ENCODE measurements around the gene PSAPL1.

DNA sequence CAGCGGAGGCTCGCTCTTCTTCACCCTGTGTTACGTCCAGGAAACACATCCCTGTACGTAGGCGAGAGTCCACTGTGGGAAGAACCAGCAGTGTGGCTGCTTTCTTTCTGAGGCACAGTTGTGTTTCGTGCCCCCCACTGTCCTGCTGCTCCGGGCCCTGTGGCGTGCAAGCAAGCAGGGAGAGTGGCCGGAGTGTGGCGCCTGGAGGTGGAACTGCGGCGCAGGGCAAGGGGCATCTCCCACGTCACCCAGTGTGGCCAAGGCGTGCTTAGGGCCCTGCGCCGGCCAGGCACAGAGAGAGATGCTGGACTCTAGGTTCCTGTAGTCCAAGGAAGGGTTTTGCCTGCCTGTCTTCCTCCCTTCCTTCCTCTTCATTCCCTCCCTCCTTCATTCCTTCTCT is 13.3 kb upstream of the PSAPL1 start:
- TF ChIP-seq, protein P1, sequence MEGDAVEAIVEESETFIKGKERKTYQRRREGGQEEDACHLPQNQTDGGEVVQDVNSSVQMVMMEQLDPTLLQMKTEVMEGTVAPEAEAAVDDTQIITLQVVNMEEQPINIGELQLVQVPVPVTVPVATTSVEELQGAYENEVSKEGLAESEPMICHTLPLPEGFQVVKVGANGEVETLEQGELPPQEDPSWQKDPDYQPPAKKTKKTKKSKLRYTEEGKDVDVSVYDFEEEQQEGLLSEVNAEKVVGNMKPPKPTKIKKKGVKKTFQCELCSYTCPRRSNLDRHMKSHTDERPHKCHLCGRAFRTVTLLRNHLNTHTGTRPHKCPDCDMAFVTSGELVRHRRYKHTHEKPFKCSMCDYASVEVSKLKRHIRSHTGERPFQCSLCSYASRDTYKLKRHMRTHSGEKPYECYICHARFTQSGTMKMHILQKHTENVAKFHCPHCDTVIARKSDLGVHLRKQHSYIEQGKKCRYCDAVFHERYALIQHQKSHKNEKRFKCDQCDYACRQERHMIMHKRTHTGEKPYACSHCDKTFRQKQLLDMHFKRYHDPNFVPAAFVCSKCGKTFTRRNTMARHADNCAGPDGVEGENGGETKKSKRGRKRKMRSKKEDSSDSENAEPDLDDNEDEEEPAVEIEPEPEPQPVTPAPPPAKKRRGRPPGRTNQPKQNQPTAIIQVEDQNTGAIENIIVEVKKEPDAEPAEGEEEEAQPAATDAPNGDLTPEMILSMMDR (IDR thresholded peaks at IDR 0.05): no peak
- no peak for TF ChIP-seq EP300 (IDR thresholded peaks at IDR 0.05)

Measured in ovary (tissue), 3 donors.